ENCODE measurements around the gene HBS1L. TPM values are rescaled to one million over a fixed set of nuclear protein-coding genes. Genes with fewer than 3 reads are reported as not detected.

HBS1L gene
- total and polyA plus RNA-seq, 9 donors, result 25.4 to 68.1 (median 55.9) TPM

DNA sequence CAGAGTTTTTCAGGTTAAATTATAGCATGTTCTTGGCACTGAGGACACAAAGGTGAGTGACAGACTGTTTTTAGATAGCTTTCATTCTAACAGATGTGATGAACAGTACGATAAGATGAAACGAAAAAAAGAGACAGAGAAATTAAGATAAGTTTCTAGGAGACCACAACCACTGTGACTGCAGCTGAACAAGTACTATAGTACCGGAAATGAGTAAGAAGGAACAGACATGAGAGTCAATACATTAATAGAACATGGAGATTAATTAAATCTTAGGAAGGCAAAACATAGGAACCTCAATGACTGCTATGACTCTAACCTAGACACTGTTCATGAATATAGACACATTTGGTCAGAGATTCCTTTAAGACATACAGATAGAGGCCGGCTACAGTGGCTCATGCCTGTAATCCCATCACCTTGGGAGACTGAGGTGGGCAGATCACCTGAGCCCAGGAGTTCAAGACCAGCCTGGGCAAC is 40.2 kb downstream of the HBS1L start:
- Histone ChIP-seq H3K4me3 (no peak overlapping the region), H3K27me3 (peaks cover 3% of the 10 kb centered on the region), H3K9me3 (no peaks in the 10 kb centered on the region), H3K4me1 (ENCODE audit: insufficient read depth) (no peaks in the 10 kb centered on the region), H3K27ac (no peak overlapping the region), H3K36me3 (no peaks in the 10 kb centered on the region)
- WGBS, 3 donors, result 87 to 92% (median 92%) methylated on average over 4 of the region's 4 CpGs
- TF ChIP-seq, protein P1, sequence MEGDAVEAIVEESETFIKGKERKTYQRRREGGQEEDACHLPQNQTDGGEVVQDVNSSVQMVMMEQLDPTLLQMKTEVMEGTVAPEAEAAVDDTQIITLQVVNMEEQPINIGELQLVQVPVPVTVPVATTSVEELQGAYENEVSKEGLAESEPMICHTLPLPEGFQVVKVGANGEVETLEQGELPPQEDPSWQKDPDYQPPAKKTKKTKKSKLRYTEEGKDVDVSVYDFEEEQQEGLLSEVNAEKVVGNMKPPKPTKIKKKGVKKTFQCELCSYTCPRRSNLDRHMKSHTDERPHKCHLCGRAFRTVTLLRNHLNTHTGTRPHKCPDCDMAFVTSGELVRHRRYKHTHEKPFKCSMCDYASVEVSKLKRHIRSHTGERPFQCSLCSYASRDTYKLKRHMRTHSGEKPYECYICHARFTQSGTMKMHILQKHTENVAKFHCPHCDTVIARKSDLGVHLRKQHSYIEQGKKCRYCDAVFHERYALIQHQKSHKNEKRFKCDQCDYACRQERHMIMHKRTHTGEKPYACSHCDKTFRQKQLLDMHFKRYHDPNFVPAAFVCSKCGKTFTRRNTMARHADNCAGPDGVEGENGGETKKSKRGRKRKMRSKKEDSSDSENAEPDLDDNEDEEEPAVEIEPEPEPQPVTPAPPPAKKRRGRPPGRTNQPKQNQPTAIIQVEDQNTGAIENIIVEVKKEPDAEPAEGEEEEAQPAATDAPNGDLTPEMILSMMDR (IDR thresholded peaks at IDR 0.05), result no peak
- intact Hi-C loops (cut with DNase I), result no loop called here
- no peak for DNase-seq

DNA sequence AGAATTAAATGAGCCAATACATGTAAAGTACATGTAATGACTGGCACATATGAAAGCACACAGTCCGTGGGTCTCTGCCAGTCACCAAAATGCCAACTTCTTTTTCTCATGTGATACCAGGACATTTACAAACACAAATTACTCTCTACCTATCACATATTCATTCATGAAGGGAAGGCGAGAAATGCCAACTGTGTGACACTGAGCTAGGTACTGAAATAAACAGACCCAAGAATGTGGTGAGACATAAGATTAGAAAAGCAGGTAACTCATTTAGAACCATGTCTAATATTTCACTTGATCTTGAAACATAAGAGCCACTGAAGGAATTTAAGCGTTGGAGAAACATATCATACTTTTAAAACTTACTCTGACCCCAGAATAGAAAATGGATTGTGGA is 41.4 kb downstream of the HBS1L start:
- Histone ChIP-seq H3K4me1 (ENCODE audit: insufficient read depth) (no peaks in the 10 kb centered on the region), H3K36me3 (no peaks in the 10 kb centered on the region), H3K9me3 (no peaks in the 10 kb centered on the region), H3K4me3 (no peak overlapping the region), H3K27ac (no peak overlapping the region), H3K27me3 (peaks cover 3% of the 10 kb centered on the region)
- intact Hi-C loops (cut with DNase I), result no loop called here
- no peak for TF ChIP-seq POLR2A (IDR thresholded peaks at IDR 0.05)
- WGBS, 3 donors, result 95 to 98% (median 97%) methylated on average over 3 of the region's 3 CpGs
- no peak for DNase-seq

DNA sequence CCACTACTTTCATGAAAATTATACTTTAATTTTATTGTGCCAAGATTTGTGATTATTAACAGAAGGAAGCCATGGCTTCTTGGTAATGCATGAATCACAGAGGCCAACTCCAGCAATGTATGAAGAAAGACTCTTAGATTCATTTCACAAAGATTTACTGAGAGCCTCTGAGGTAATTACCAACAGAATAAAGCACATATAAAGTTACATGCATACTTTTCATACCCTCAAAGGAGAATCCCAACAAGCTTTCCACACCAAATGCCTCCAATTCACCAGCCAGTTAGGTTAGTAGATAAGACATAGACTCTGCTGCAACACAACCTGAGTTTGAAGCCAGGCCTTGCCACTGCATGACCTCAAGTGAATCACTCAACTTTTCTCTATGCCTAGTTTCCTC is 41.9 kb downstream of the HBS1L start:
- TF ChIP-seq POLR2A (IDR thresholded peaks at IDR 0.05), result no peak
- TF ChIP-seq, protein P1 (IDR thresholded peaks at IDR 0.05), result no peak
- TF ChIP-seq EP300 (IDR thresholded peaks at IDR 0.05), result no peak
- DNase-seq, result no peak
- Histone ChIP-seq H3K4me3 (no peak overlapping the region), H3K36me3 (no peaks in the 10 kb centered on the region), H3K27me3 (peaks cover 3% of the 10 kb centered on the region), H3K4me1 (ENCODE audit: insufficient read depth) (no peaks in the 10 kb centered on the region), H3K9me3 (no peaks in the 10 kb centered on the region), H3K27ac (no peak overlapping the region)
- intact Hi-C loops (cut with DNase I), result no loop called here

DNA sequence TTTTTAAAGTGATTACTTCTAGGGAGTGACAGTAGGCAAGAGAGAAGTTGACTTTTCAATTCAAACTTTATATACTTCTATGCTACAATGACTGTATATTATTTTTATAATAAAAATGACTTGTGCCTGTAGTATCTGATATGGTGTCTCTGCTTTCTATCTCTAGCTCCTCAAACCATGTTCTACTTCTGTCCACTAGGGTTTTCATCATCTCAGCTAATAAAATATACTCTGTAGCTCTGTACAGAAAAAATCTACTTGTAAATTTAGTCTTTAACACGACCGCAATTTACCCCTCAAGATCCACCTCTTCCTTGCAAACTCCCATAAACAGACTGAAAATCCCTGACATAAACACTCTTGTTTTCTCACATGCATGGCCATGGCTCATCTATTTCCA is 42.3 kb downstream of the HBS1L start:
- DNase-seq, result no peak
- H3K9me3 ChIP-seq, result no peaks in the 10 kb centered on the region
- no peaks in the 10 kb centered on the region for H3K36me3 ChIP-seq
- intact Hi-C loops (cut with DNase I), result no loop called here
- H3K27me3 ChIP-seq, result no peaks in the 10 kb centered on the region
- no peak overlapping the region for H3K27ac ChIP-seq
- WGBS, 3 donors, result 92 to 96% (median 94%) methylated on average over 2 of the region's 2 CpGs
- H3K4me3 ChIP-seq, result no peak overlapping the region
- H3K4me1 ChIP-seq (ENCODE audit: insufficient read depth), result no peaks in the 10 kb centered on the region
- TF ChIP-seq, protein P1 (IDR thresholded peaks at IDR 0.05), result no peak
- TF ChIP-seq EP300 (IDR thresholded peaks at IDR 0.05) (no peak), POLR2A (IDR thresholded peaks at IDR 0.05) (no peak)

DNA sequence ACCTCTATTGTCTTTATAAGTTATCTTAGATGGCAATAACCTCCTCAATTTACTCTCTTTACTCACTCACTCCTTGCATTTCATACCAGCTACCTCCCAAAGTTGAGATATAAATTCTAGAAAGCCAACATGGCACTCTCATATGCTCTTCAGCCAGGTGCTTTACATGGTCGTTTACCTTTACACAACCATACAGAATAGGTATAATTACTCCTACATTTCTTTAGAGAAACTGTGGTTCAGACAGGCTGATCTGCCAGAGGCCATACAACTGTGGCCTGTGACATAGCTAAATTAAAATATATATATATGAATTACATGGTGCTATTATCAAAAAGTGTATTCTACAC is 45.7 kb downstream of the HBS1L start:
- Histone ChIP-seq H3K9me3 (no peaks in the 10 kb centered on the region), H3K36me3 (no peaks in the 10 kb centered on the region), H3K4me1 (ENCODE audit: insufficient read depth) (no peaks in the 10 kb centered on the region), H3K27ac (no peak overlapping the region), H3K4me3 (no peak overlapping the region), H3K27me3 (no peaks in the 10 kb centered on the region)
- TF ChIP-seq POLR2A (IDR thresholded peaks at IDR 0.05) (no peak), EP300 (IDR thresholded peaks at IDR 0.05) (no peak)
- TF ChIP-seq, protein P1 (IDR thresholded peaks at IDR 0.05), result no peak
- intact Hi-C loops (cut with DNase I), result no loop called here
- no peak for DNase-seq
- WGBS, 3 donors, result 92 to 98% (median 97%) methylated on average over 1 of the region's 1 CpG

Data from ovary (tissue), 9 donors.